Endothelial cell of umbilical vein (primary cell): ENCODE measurements around the gene NSUN7.

Source experiments
- CTCF ChIP-seq, 2 donors: IDR thresholded peaks; 1 replicate in 1 of 2; 2 replicates in 1 of 2; pipeline ENCODE4 v1.5.1; 2011; ENCODE audit warnings: low read length in 2 of 2, mild to moderate bottlenecking in 2 of 2, moderate library complexity in 2 of 2, control low read depth in 1 of 2, inconsistent platforms in 1 of 2, low read depth in 1 of 2; ENCODE audit not compliant: insufficient read depth in 1 of 2; ENCODE audit errors: extremely low read depth in 1 of 2
- EZH2 ChIP-seq: IDR thresholded peaks from 2 replicates; pipeline ENCODE4 v1.6.1; 2012; ENCODE audit warnings: borderline replicate concordance, low read depth, mild to moderate bottlenecking, moderate library complexity, low read length, inconsistent platforms; ENCODE audit not compliant: severe bottlenecking
- GATA2 ChIP-seq: IDR thresholded peaks from 2 replicates; pipeline ENCODE4 v1.7.0; 2011; ENCODE audit warnings: low read depth, mild to moderate bottlenecking, moderate library complexity, mixed read lengths, low read length; ENCODE audit not compliant: insufficient read length, insufficient read depth
- POLR2A ChIP-seq: IDR thresholded peaks from 2 replicates; pipeline ENCODE4 v1.6.1; 2012; ENCODE audit warnings: low read depth, mild to moderate bottlenecking, control low read depth, low read length
- POLR2AphosphoS5 ChIP-seq: IDR thresholded peaks from 2 replicates; pipeline ENCODE4 v1.6.1; 2012; ENCODE audit warnings: low read depth, mild to moderate bottlenecking, control low read depth, low read length, moderate library complexity; ENCODE audit not compliant: insufficient read depth

DNA sequence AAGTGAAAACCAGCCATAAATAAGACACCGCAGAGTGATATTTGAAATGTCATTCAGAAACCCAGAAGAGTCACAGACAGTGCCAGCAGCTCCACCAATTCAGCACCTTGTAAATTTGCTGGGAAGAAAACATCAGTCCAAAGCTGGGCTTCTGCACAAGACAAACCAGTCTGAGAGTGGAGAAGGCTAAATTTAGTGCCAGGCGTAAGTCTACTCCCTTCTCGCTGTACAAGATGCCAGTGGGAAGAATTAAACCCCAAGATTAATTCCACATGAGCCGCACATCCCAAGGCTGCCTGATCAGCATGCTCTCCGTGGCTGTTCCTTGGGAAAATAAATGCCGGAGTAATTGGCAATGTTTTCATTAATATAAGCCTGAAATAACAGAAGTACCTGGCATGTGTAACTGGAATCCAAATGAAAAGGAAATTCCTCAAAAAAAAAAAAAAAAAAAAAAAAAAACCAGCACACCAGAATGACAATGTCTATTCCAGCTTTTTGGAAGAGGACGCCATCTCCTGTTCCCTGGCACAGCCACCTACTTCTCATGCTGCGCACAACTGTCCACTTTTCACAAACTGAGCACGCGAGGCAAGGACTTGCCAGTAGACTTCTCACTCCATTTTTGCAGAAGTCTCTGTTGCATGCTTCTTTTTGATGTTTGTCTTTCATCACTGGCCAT is 95.5 kb downstream of the NSUN7 start:
- TF ChIP-seq POLR2A (no peak), CTCF (IDR thresholded peaks at IDR 0.05; ENCODE audit: extremely low read depth in 1 of 2, insufficient read depth in 1 of 2, low read depth in 1 of 2, low read length in 2 of 2) (no peak), POLR2AphosphoS5 (no peak), EZH2 (no peak), GATA2 (no peak)
